ENCODE data around the gene CKLF.

GRCh38 chr16:66551348-66551759, 1.0 kb upstream of the CKLF start:
- TF ChIP-seq ESRRA (CRISPR knock-in tag; IDR thresholded peaks at IDR 0.05; ENCODE audit: borderline replicate concordance) (no peak), CTCF (IDR thresholded peaks at IDR 0.05) (peak; percentile 18; the same call in 1 of the 2 replicates), FOXP1 (CRISPR knock-in tag; IDR thresholded peaks at IDR 0.05; ENCODE audit: borderline replicate concordance) (no peak)

All from WTC11 (cell line).